Caco-2 (cell line): Measurements from ENCODE around the gene MLIP. TPM values are rescaled to one million over a fixed set of nuclear protein-coding genes. Genes with fewer than 3 reads are reported as not detected.

Experiments
- BruUV-seq: library from RNA; stranded (reverse); fragments of 400-500 nt; replicated peaks from 2 replicates; lab custom pipeline; 2021; lab: Mats Ljungman, UMichigan
- CTCF ChIA-PET: fragments of 300-600 bp; sonication (Branson Sonifier 250); formaldehyde crosslinking; loops from one replicate; lab custom pipeline; 2022; ENCODE audit warnings: antibody characterized with exemption; lab: Charles Lee
- POLR2A ChIA-PET: fragments of 300-600 bp; sonication (Branson Sonifier 250); formaldehyde crosslinking; loops from one replicate; lab custom pipeline; 2022; ENCODE audit warnings: antibody characterized with exemption; lab: Charles Lee
- DNase-seq, 2 experiments: peaks; one replicate each; pipeline versions ENCODE4 v3.0.0 to v3.0.0-alpha.2; 2020 to 2022
- H3K27me3 ChIP-seq: replicated peaks from 2 replicates; pipeline ENCODE4 v1.6.0; 2011; ENCODE audit warnings: low read length; ENCODE audit not compliant: control insufficient read depth, insufficient read depth
- H3K36me3 ChIP-seq: 2 replicates; pipeline ENCODE4 v1.5.1; 2011; ENCODE audit warnings: low read length; ENCODE audit not compliant: control insufficient read depth, insufficient read depth
- H3K4me1 ChIP-seq: fragments of 250-450 bp; sonication (Bioruptor Pico); 2 replicates; pipeline ENCODE4 v1.5.1; 2020; ENCODE audit warnings: mild to moderate bottlenecking
- H3K4me3 ChIP-seq: 2 replicates; pipeline ENCODE4 v1.5.1; 2011; ENCODE audit warnings: low read depth, mild to moderate bottlenecking, control low read depth, low read length
- H3K9me3 ChIP-seq: fragments of 250-450 bp; sonication (Bioruptor Pico); 2 replicates; pipeline ENCODE4 v1.5.1; 2020; ENCODE audit warnings: mild to moderate bottlenecking, moderate library complexity
- H3K27ac Mint-ChIP-seq: one replicate; pipeline ENCODE4 v1.8.0; 2022; ENCODE audit warnings: mixed read lengths; ENCODE audit not compliant: unreplicated experiment
- H3K27me3 Mint-ChIP-seq: one replicate; pipeline ENCODE4 v1.8.0; 2022; ENCODE audit warnings: mixed read lengths; ENCODE audit not compliant: insufficient read depth, unreplicated experiment
- H3K36me3 Mint-ChIP-seq: one replicate; pipeline ENCODE4 v1.8.0; 2022; ENCODE audit warnings: mild to moderate bottlenecking, mixed read lengths; ENCODE audit not compliant: insufficient read depth, unreplicated experiment
- H3K4me1 Mint-ChIP-seq: one replicate; pipeline ENCODE4 v1.8.0; 2022; ENCODE audit warnings: low read depth, mixed read lengths; ENCODE audit not compliant: unreplicated experiment
- H3K4me3 Mint-ChIP-seq: one replicate; pipeline ENCODE4 v1.8.0; 2022; ENCODE audit warnings: mild to moderate bottlenecking, moderate library complexity, mixed read lengths; ENCODE audit not compliant: unreplicated experiment
- H3K9me3 Mint-ChIP-seq: one replicate; pipeline ENCODE4 v1.8.0; 2022; ENCODE audit warnings: mixed read lengths; ENCODE audit not compliant: unreplicated experiment
- intact Hi-C: fragments of 100-400 bp; cut with micrococcal nuclease; formaldehyde crosslinking; loops from one replicate; pipeline ENCODE4 v1.10.0; 2022; ENCODE audit not compliant: unreplicated experiment
- total RNA-seq: library from RNA; stranded (reverse); gene quantifications from 2 replicates; pipeline ENCODE4 v1.2.3, GENCODE V29; 2022
- TF ChIP-seq, protein P1 (sequence below), 2 experiments: fragments of 200-600 bp in 1 of 2; IDR thresholded peaks; 1 replicate in 1 of 2; 2 replicates in 1 of 2; pipeline versions ENCODE4 v1.5.1 to v1.8.0; 2011 to 2022; ENCODE audit warnings: antibody characterized with exemption in 1 of 2, control low read depth in 1 of 2, inconsistent platforms in 1 of 2, low read depth in 1 of 2, low read length in 1 of 2, mild to moderate bottlenecking in 1 of 2, moderate library complexity in 1 of 2; ENCODE audit not compliant: insufficient read depth in 1 of 2, severe bottlenecking in 1 of 2, unreplicated experiment in 1 of 2

Gene MLIP
- total RNA-seq, 1 experiment from 2014 or later, result 0.88 TPM

GRCh38 chr6:54288474-54288873 is 177.2 kb downstream of the MLIP start:
- no peak for DNase-seq
- TF ChIP-seq, protein P1, sequence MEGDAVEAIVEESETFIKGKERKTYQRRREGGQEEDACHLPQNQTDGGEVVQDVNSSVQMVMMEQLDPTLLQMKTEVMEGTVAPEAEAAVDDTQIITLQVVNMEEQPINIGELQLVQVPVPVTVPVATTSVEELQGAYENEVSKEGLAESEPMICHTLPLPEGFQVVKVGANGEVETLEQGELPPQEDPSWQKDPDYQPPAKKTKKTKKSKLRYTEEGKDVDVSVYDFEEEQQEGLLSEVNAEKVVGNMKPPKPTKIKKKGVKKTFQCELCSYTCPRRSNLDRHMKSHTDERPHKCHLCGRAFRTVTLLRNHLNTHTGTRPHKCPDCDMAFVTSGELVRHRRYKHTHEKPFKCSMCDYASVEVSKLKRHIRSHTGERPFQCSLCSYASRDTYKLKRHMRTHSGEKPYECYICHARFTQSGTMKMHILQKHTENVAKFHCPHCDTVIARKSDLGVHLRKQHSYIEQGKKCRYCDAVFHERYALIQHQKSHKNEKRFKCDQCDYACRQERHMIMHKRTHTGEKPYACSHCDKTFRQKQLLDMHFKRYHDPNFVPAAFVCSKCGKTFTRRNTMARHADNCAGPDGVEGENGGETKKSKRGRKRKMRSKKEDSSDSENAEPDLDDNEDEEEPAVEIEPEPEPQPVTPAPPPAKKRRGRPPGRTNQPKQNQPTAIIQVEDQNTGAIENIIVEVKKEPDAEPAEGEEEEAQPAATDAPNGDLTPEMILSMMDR (IDR thresholded peaks at IDR 0.05; ENCODE audit: insufficient read depth in 1 of 2, low read depth in 1 of 2, low read length in 1 of 2, severe bottlenecking in 1 of 2, unreplicated experiment in 1 of 2), result no peak
- no peaks in the 10 kb centered on the region for H3K4me1 Mint-ChIP-seq
- H3K27ac Mint-ChIP-seq, result no peak overlapping the region
- no peak overlapping the region for H3K4me3 Mint-ChIP-seq
- Histone ChIP-seq H3K9me3 (no peaks in the 10 kb centered on the region), H3K27me3 (no peaks in the 10 kb centered on the region), H3K4me1 (no peaks in the 10 kb centered on the region), H3K36me3 (no peaks in the 10 kb centered on the region), H3K4me3 (no peak overlapping the region)
- H3K27me3 Mint-ChIP-seq, result no peaks in the 10 kb centered on the region
- intact Hi-C loops, result no loop called here
- ChIA-PET POLR2A (no interaction called here), CTCF (no interaction called here)
- H3K36me3 Mint-ChIP-seq, result no peaks in the 10 kb centered on the region
- no peaks in the 10 kb centered on the region for H3K9me3 Mint-ChIP-seq
- BruUV-seq, result no TSS peak

GRCh38 chr6:54289426-54289825 is 178.2 kb downstream of the MLIP start:
- Histone ChIP-seq H3K4me1 (no peaks in the 10 kb centered on the region), H3K27me3 (no peaks in the 10 kb centered on the region), H3K9me3 (no peaks in the 10 kb centered on the region), H3K36me3 (no peaks in the 10 kb centered on the region), H3K4me3 (no peak overlapping the region)
- POLR2A ChIA-PET, result no interaction called here
- no peaks in the 10 kb centered on the region for H3K36me3 Mint-ChIP-seq
- CTCF ChIA-PET, result no interaction called here
- H3K4me3 Mint-ChIP-seq, result no peak overlapping the region
- TF ChIP-seq, protein P1 (IDR thresholded peaks at IDR 0.05; ENCODE audit: insufficient read depth in 1 of 2, low read depth in 1 of 2, low read length in 1 of 2, severe bottlenecking in 1 of 2, unreplicated experiment in 1 of 2), result no peak
- H3K27ac Mint-ChIP-seq, result no peak overlapping the region
- H3K27me3 Mint-ChIP-seq, result no peaks in the 10 kb centered on the region
- intact Hi-C loops, result no loop called here
- H3K9me3 Mint-ChIP-seq, result no peaks in the 10 kb centered on the region
- no peaks in the 10 kb centered on the region for H3K4me1 Mint-ChIP-seq
- BruUV-seq, result no TSS peak
- no peak for DNase-seq

DNA sequence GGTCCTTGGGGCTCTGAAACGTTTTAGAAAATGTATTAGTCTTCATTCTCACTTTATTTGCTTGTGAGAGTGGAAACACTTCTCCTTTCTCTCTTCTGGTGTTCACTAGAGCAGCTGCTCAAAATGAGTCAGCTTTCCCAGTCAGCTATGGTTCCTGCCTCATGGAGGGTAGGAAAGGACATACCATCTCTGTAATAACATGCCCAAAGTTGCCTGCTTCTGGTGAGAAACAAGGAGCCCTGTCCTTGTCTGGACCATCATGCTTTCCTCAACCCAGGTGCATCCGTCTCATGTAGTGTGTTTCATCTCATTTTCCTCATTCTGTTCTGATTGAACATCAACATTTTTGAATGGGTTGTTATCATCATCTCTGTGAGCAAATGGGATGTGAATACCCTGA is 179.9 kb downstream of the MLIP start:
- H3K9me3 ChIP-seq, result no peaks in the 10 kb centered on the region
- Mint-ChIP-seq H3K9me3 (no peaks in the 10 kb centered on the region), H3K27ac (no peak overlapping the region), H3K4me1 (no peaks in the 10 kb centered on the region), H3K4me3 (no peak overlapping the region), H3K36me3 (no peaks in the 10 kb centered on the region), H3K27me3 (no peaks in the 10 kb centered on the region)
- no peaks in the 10 kb centered on the region for H3K4me1 ChIP-seq
- H3K27me3 ChIP-seq, result no peaks in the 10 kb centered on the region
- no peaks in the 10 kb centered on the region for H3K36me3 ChIP-seq
- POLR2A ChIA-PET, result no interaction called here
- CTCF ChIA-PET, result no interaction called here
- H3K4me3 ChIP-seq, result no peak overlapping the region
- TF ChIP-seq, protein P1 (IDR thresholded peaks at IDR 0.05; ENCODE audit: insufficient read depth in 1 of 2, low read depth in 1 of 2, low read length in 1 of 2, severe bottlenecking in 1 of 2, unreplicated experiment in 1 of 2), result no peak
- BruUV-seq, result no TSS peak
- no peak for DNase-seq
- intact Hi-C loops, result no loop called here
